Mucosa of rectum (tissue), 2 donors: Measurements from ENCODE around the gene TSPAN32.

Experiments
- H3K27ac ChIP-seq, 2 donors: one replicate each; pipeline ENCODE4 v1.7.0; 2013; ENCODE audit warnings: inconsistent platforms in 2 of 2, low read depth in 2 of 2, low read length in 2 of 2
- H3K27me3 ChIP-seq, 2 donors: one replicate each; pipeline ENCODE4 v1.7.0; 2013; ENCODE audit warnings: low read length in 2 of 2; ENCODE audit not compliant: control insufficient read depth in 2 of 2, insufficient read depth in 2 of 2
- H3K36me3 ChIP-seq, 2 donors: one replicate each; pipeline ENCODE4 v1.7.0; 2013; ENCODE audit warnings: low read length in 2 of 2; ENCODE audit not compliant: control insufficient read depth in 2 of 2, insufficient read depth in 2 of 2
- H3K4me1 ChIP-seq, 2 donors: one replicate each; pipeline ENCODE4 v1.7.0; 2013; ENCODE audit warnings: low read length in 2 of 2, mild to moderate bottlenecking in 1 of 2; ENCODE audit not compliant: control insufficient read depth in 2 of 2, insufficient read depth in 2 of 2
- H3K4me3 ChIP-seq, 2 donors: one replicate each; pipeline ENCODE4 v1.7.0; 2013; ENCODE audit warnings: low read length in 2 of 2
- H3K9ac ChIP-seq, 2 donors: one replicate each; pipeline ENCODE4 v1.7.0; 2013; ENCODE audit warnings: low read length in 2 of 2, low read depth in 1 of 2, mild to moderate bottlenecking in 1 of 2
- H3K9me3 ChIP-seq, 2 donors: one replicate each; pipeline ENCODE4 v1.7.0; 2013; ENCODE audit warnings: low read length in 2 of 2; ENCODE audit not compliant: control insufficient read depth in 2 of 2
- donor health status: healthy.
- donor health status: Normal muscosa, but diverticular disease.

The TSPAN32 gene

GRCh38 chr11:2316169-2316962 lies 14.6 kb downstream of the TSPAN32 start:
- Histone ChIP-seq H3K4me1 (peaks cover 4 to 9% of the 10 kb centered on the region in 2 donors), H3K9ac (no peak overlapping the region), H3K27ac (no peak overlapping the region), H3K9me3 (no peaks in the 10 kb centered on the region), H3K27me3 (peaks cover 0 to 2% of the 10 kb centered on the region in 2 donors), H3K4me3 (no peak overlapping the region), H3K36me3 (no peaks in the 10 kb centered on the region)

- H3K9me3 ChIP-seq, result no peaks in the 10 kb centered on the region
- H3K27ac ChIP-seq, result no peak overlapping the region
- H3K27me3 ChIP-seq, result peaks cover 0 to 2% of the 10 kb centered on the region in 2 donors
- H3K9ac ChIP-seq, result no peak overlapping the region
- no peak overlapping the region for H3K4me3 ChIP-seq
- no peaks in the 10 kb centered on the region for H3K36me3 ChIP-seq
- peaks cover 4 to 9% of the 10 kb centered on the region in 2 donors for H3K4me1 ChIP-seq
These were observed 15.1 kb downstream of the TSPAN32 start for GRCh38 chr11:2316963-2317244.

GRCh38 chr11:2317354-2318050 lies 15.7 kb downstream of the TSPAN32 start:
- H3K9me3 ChIP-seq, result no peaks in the 10 kb centered on the region

GRCh38 chr11:2318123-2318522 lies 16.3 kb downstream of the TSPAN32 start:
- peaks cover 0 to 2% of the 10 kb centered on the region in 2 donors for H3K27me3 ChIP-seq
- no peaks in the 10 kb centered on the region for H3K9me3 ChIP-seq
- no peak overlapping the region for H3K27ac ChIP-seq
- no peak overlapping the region for H3K4me3 ChIP-seq
- no peaks in the 10 kb centered on the region for H3K36me3 ChIP-seq
- H3K4me1 ChIP-seq, result peaks cover 4 to 6% of the 10 kb centered on the region in 2 donors
- no peak overlapping the region for H3K9ac ChIP-seq

More at GRCh38 chr11:2317354-2318050, 15.7 kb downstream of the TSPAN32 start:
- Histone ChIP-seq H3K27me3 (peaks cover 0 to 2% of the 10 kb centered on the region in 2 donors), H3K27ac (no peak overlapping the region), H3K4me3 (no peak overlapping the region), H3K36me3 (no peaks in the 10 kb centered on the region), H3K4me1 (peaks cover 4 to 6% of the 10 kb centered on the region in 2 donors), H3K9ac (no peak overlapping the region)

GRCh38 chr11:2318707-2319106 lies 16.9 kb downstream of the TSPAN32 start:
- no peaks in the 10 kb centered on the region for H3K27me3 ChIP-seq
- no peak overlapping the region for H3K9ac ChIP-seq
- no peak overlapping the region for H3K27ac ChIP-seq
- no peak overlapping the region for H3K4me3 ChIP-seq
- H3K36me3 ChIP-seq, result no peaks in the 10 kb centered on the region
- no peaks in the 10 kb centered on the region for H3K9me3 ChIP-seq
- peaks cover 4 to 6% of the 10 kb centered on the region in 2 donors for H3K4me1 ChIP-seq

- Histone ChIP-seq H3K9ac (no peak overlapping the region), H3K4me1 (no peaks in the 10 kb centered on the region), H3K27me3 (no peaks in the 10 kb centered on the region)
These were observed 18.1 kb downstream of the TSPAN32 start for GRCh38 chr11:2319791-2320472.

GRCh38 chr11:2320568-2321310 lies 18.9 kb downstream of the TSPAN32 start:
- Histone ChIP-seq H3K4me3 (no peak overlapping the region), H3K27ac (no peak overlapping the region), H3K9ac (no peak overlapping the region), H3K9me3 (no peaks in the 10 kb centered on the region), H3K4me1 (no peaks in the 10 kb centered on the region), H3K27me3 (no peaks in the 10 kb centered on the region), H3K36me3 (no peaks in the 10 kb centered on the region)

More at GRCh38 chr11:2319791-2320472, 18.1 kb downstream of the TSPAN32 start:
- no peaks in the 10 kb centered on the region for H3K9me3 ChIP-seq
- no peak overlapping the region for H3K4me3 ChIP-seq
- H3K27ac ChIP-seq, result no peak overlapping the region
- H3K36me3 ChIP-seq, result no peaks in the 10 kb centered on the region

- Histone ChIP-seq H3K9me3 (no peaks in the 10 kb centered on the region), H3K27ac (no peak overlapping the region), H3K27me3 (no peaks in the 10 kb centered on the region), H3K4me1 (no peaks in the 10 kb centered on the region), H3K9ac (no peak overlapping the region), H3K4me3 (no peak overlapping the region), H3K36me3 (no peaks in the 10 kb centered on the region)
These were observed 19.5 kb downstream of the TSPAN32 start for GRCh38 chr11:2321311-2321683.

- Histone ChIP-seq H3K9me3 (no peaks in the 10 kb centered on the region), H3K36me3 (no peaks in the 10 kb centered on the region), H3K9ac (no peak overlapping the region), H3K27ac (no peak overlapping the region), H3K27me3 (no peaks in the 10 kb centered on the region), H3K4me3 (no peak overlapping the region), H3K4me1 (no peaks in the 10 kb centered on the region)
These were observed 23.3 kb downstream of the TSPAN32 start for GRCh38 chr11:2325123-2325522.
